ENCODE measurements around the gene BRD3. TPM values are rescaled to one million over a fixed set of nuclear protein-coding genes. Genes with fewer than 3 reads are reported as not detected.

The BRD3 gene
- total RNA-seq, 1 donor from 2014 or later, result 12.1 TPM

GRCh38 chr9:134066526-134066912 is 1.3 kb downstream of the BRD3 start:
- peak; percentile 34 for DNase-seq

- DNase-seq, result peak; percentile 73
Measured at GRCh38 chr9:134065612-134066419, 2.0 kb downstream of the BRD3 start.

DNA sequence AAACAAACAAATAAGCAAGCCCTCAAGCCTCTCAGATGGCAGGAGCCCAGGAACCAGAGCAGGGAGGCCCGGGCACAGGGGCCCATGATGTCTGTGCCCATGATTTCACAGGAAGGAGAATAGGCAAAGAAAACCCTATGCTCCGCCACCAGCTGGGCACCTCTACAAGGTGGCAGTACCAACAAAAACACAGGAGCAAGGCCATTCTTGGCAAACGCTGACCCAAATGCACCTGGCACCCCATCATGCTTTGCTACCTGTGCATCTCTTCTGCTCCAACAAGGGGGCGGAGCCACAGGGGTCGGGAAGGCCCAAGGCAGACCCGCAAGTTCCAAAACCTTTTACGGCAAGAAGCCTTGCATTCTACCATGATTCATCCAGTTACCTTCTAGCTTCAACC is 3.1 kb downstream of the BRD3 start:
- DNase-seq, result no peak

DNA sequence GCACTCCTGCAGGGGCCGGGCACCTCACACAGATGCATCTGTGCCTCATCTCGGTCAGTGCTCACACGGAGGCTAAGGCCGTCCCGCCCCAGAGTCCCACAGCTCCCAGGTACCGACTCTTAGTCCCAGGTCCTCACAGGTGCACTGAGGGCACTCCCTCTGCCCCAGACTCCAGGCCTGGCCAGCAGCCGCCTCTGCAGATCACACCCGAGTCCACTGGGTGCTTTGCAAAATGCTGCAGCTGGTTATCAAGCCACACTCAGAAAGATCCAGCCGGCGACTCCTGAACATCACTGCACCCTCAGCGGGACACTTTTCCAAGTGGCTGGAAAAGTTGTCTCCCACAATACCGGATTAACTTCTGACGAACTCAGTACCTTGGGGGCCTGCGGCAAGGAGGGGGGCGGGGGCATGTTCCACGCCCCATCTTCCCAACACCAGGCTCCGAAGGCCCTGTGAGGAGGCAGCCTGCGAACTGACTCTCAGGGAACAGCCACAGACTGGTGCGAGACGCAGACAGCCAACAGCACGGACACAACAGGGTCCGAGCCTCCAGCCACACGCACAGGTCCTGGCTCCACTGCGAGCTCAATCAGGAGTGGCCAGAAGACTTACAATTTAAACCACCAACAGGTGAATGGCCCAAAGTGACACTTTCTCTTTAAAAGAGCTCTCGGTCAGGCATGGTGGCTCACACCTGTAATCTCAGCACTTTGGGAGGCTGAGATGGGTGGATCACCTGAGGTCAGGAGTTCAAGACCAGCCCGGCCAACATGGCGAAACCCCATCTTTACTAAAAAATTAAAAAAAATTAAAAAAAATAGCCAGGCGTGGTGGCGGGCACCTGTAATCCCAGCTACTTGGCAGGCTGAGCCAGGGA is 4.0 kb downstream of the BRD3 start:
- no peak for DNase-seq

GRCh38 chr9:134063088-134063570 is 4.7 kb downstream of the BRD3 start:
- no peak for DNase-seq

GRCh38 chr9:134062461-134063087 is 5.3 kb downstream of the BRD3 start:
- DNase-seq, result no peak

DNA sequence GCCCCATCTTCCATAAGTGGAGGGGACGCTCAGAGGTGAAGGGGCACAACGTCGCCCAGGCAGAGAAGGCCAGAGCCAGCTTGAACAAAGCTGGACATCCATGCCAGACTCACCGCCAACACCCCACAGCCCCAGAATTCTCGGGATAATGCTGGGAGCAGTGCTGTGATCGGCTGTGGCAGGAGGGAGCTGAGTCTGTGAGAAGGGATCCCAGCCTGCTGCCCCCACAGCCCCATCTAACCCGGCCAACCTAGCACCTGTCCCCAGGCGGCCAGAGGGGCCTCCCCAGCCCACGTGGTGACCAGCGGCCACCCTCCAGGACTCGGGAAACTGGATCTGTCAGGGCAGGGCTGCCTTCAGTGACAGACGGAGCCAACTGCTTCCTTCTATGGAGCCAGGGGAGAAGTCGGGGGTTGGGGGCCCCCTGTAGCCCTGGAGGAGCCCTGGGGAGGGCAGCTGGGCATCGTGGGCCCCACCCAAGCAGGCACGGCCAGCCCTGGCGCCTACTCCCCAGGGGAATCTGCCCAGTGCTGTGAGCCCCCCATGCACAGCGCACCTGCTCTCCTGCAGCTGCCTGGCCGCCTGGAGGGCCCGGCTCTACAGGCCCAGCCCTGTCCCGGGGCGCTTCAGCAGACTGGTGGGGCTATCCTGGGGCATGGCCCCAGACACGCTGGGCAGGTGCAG is 6.0 kb downstream of the BRD3 start:
- no peak for DNase-seq

DNA sequence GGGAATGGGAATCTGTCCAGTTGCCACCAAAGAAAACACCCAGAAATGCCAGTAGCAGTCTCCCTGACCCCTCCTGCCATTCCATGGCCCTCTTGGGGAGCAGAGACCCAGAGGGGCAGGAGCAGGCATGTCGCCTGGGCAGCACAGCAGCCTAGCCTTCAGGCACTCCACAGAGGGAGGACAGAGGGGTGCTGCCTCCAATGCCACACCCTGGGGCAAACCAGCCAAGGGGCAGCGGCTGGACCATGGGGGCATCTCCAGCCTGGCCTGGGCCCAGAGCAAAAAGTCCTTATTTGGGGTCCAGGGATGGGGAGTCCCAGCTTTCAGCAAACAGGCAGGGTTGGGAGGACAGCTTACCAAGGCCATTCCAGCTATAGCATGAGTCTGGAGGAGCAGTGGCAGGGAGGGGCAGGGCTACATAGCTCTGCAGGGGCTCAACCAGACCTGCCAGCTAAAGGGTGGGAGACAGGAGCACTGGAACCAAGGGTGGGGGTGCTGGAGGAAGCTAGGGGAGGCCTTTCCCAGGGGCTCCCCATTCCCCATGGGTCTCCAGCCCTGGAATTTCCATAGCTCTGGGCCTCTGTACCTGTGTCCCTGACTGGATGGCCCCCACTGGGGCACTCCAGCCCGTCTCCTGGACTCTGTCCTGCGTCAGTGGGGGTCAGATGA is 6.7 kb downstream of the BRD3 start:
- no peak for DNase-seq

DNA sequence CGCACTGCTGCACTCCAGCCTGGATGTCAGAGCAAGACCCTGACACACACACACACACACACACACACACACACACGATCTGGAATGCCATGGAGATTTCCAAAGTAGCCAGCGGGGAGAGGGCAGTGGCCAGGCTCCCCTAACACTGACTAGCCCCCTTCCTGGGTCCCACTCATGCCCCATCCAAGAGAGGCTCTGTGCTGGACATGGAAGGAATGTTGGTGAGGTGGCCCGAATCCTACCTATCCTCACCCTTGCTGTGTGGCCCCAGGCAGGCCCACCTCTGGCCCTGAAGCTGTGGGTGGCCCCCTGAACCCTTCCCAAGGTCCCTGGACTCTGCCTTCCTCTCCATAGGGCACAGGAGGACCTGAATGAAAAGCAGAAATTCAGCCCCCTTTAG is 7.3 kb downstream of the BRD3 start:
- no peak for DNase-seq

DNA sequence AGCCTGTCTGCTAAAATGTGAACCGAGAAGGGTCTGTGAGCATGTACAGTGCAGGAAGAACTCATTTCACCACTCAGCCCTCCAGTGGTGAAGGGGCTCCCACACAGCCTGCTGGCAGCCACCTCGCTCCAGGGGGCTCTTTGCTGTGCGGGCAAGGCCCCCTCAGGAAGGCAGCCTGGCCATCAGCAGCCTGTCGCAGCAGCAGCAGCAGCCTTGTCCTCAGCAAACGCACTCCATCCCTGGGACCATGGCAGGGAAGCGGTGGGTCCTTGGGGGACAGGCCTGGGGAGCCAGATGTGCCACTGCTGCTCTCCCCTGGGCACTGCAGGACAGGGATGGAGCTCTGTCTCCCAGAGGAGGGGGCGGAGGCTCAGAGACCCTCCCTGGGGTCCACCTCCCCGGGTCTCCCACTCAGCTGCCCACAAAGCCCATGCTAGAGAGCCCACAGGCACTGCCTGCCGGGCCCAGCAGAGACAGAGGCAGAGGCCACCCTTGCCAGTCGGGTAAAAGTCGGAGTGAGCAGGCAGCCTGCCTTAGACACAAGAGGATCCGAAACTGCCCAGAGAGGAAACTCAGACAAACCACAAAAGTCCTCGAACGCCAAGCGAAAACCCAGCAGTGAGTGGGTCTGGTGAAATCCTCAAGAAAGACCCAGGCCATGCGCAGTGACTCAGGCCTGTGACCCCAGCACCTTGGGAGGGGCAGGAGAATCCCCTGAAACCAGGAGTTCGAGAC is 8.0 kb downstream of the BRD3 start:
- DNase-seq, result no peak

- DNase-seq, result no peak
Measured at GRCh38 chr9:134059188-134059641, 8.6 kb downstream of the BRD3 start.

DNA sequence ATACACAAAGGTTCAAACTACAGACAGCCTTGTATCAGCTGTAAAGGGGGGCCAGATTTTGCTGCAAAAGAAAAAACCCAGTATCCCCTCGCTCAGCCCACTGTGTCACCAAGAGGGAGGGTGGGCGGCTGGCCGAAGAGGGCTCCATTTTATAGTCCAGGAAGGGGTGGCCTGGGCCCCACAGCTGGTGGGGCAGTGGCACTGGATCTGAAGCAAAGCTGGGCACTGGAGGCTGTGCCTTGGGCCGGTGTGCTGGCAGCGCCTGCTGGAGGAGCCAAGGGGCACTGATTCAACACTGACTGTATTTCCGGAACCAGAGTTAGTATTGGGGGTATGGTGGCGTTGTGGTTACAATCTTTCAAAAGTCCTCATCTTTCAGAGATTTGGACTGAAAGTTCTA is 9.1 kb downstream of the BRD3 start:
- peak; percentile 59 for DNase-seq

DNA sequence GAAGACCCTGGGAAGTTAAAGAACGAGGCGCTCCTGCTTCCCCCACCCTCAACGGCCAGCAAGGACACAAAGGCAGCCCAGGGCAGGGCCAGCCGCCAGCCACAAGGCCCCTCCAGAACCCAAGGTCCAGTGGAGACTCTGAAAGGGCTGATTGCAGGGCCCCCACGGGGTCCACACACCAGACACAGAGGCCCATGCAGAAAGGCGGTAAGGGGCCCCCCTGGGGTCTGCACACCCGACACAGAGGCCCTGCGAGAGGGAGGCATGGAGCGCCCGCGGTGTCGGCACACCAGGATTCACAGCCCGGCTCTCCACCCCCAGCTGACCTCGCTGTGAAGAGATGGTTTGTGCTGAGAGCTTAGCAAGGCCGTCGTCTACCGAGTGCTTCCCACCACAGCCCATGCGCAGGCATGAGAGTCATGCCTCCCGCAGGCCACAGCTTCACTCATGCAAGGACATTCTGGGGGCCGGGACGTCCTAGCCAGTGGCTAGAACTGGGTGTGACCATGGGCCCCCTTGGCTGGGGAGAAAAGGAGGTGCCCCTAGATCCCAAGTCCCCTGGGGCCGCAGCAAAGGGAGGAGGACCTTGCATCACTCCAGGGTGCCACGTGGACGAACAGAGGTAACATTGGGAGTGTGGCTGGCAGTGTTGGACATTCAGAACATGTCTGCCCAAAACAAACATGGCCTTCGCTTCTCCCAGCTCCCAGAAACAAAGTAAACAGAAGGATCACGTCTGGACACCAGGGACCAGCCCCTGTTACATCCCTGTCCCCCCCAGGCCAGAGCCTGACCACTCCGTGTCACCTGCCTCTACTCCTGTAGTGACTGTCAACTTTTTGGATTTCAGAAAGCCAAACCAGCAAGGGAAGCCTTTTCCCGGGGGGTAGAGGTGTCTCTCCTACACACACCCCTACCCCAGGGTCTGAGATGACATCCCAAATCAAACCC is 9.8 kb downstream of the BRD3 start:
- DNase-seq, result no peak

GRCh38 chr9:134057307-134057657 is 10.5 kb downstream of the BRD3 start:
- no peak for DNase-seq

- DNase-seq, result no peak
Measured at GRCh38 chr9:134056483-134057306, 11.1 kb downstream of the BRD3 start.

GRCh38 chr9:134055981-134056461 is 11.8 kb downstream of the BRD3 start:
- DNase-seq, result peak; percentile 17

GRCh38 chr9:134054891-134055811 is 12.7 kb downstream of the BRD3 start:
- DNase-seq, result no peak

All from dermis blood vessel endothelial cell (primary cell).